Aorta (tissue), 5 donors: Measurements from ENCODE around the gene TMEM95. TPM values are rescaled to one million over a fixed set of nuclear protein-coding genes. Genes with fewer than 3 reads are reported as not detected.

Experiments
- ATAC-seq: fragments of 200-7000 bp; cut with Tn5 transposase; one replicate; pipeline ENCODE4 v1.9.1; 2022; ENCODE audit warnings: moderate library complexity; ENCODE audit not compliant: low FRiP score
- DNase-seq, 2 donors: peaks; one replicate each; pipeline ENCODE4 v3.0.0-alpha.2; 2020
- H3K27ac ChIP-seq, 2 donors: one replicate each; pipeline ENCODE4 v1.5.1; 2013; ENCODE audit warnings: low read length in 2 of 2, mild to moderate bottlenecking in 2 of 2, moderate library complexity in 2 of 2, control low read depth in 1 of 2, inconsistent platforms in 1 of 2, low read depth in 1 of 2
- H3K27me3 ChIP-seq, 2 donors: one replicate each; pipeline ENCODE4 v1.6.1; 2013; ENCODE audit warnings: control low read depth in 1 of 2, low read length in 1 of 2, mild to moderate bottlenecking in 1 of 2, moderate library complexity in 1 of 2; ENCODE audit not compliant: insufficient read depth in 2 of 2, control insufficient read depth in 1 of 2
- H3K36me3 ChIP-seq, 2 donors: one replicate each; pipeline ENCODE4 v1.6.1; 2013; ENCODE audit warnings: control low read depth in 1 of 2, low read length in 1 of 2, mild to moderate bottlenecking in 1 of 2; ENCODE audit not compliant: insufficient read depth in 2 of 2, control insufficient read depth in 1 of 2
- H3K4me1 ChIP-seq, 2 donors: one replicate each; pipeline ENCODE4 v1.6.1; 2013; ENCODE audit warnings: low read length in 2 of 2, control low read depth in 1 of 2, mild to moderate bottlenecking in 1 of 2, moderate library complexity in 1 of 2; ENCODE audit not compliant: insufficient read depth in 2 of 2, control insufficient read depth in 1 of 2
- H3K4me3 ChIP-seq, 2 donors: one replicate each; pipeline ENCODE4 v1.5.1; 2013; ENCODE audit warnings: low read length in 2 of 2, control low read depth in 1 of 2, mild to moderate bottlenecking in 1 of 2
- H3K9me3 ChIP-seq: one replicate; pipeline ENCODE4 v1.6.1; 2013; ENCODE audit warnings: mild to moderate bottlenecking, low read length; ENCODE audit not compliant: control insufficient read depth
- WGBS, 2 donors: extraction: QIAGEN DNeasy Blood & Tissue Kit; methylation state at CpG; one replicate each; pipeline ENCODE4 v1.1.7; 2013; 5-methylcytosine and 5-hydroxymethylcytosine counted together
- intact Hi-C, 2 donors: fragments of 100-400 bp; cut with DNase I; formaldehyde crosslinking; loops; one replicate each; pipeline versions ENCODE4 v1.14.2 to v1.15.0; 2022
- polyA plus RNA-seq, 2 donors: library from polyadenylated mRNA; stranded (reverse); fragments of 200-250 nt; gene quantifications; one replicate each; pipeline ENCODE4 v1.2.3, GENCODE V29; 2013
- total RNA-seq, 2 donors: library from RNA; stranded (reverse); fragmentation: NEBNext Ultra II Directional; extraction: Animal tissue kit (Norgen Biotek cat#: 25700); gene quantifications; one replicate each; pipeline ENCODE4 v1.2.1, GENCODE V29; 2021
- donor health status: healthy with polysubstance abuse.
- donor health status: Bipolar disorder and iron deficiency.
- donor health status: DM: no; HTN: no; CAD: no.
- donor health status: DM: no; HTN: no; CAD: no.
- donor health status: DM: yes; HTN: yes; CAD: no.

The TMEM95 gene
- total and polyA plus RNA-seq, 4 donors: not detected

- H3K36me3 ChIP-seq: peaks cover 0 to 8% of the 10 kb centered on the region in 2 donors
- H3K4me1 ChIP-seq: no peaks in the 10 kb centered on the region
- no peak overlapping the region for H3K4me3 ChIP-seq
- no peaks in the 10 kb centered on the region for H3K9me3 ChIP-seq
- H3K27me3 ChIP-seq: no peaks in the 10 kb centered on the region
- no peak for DNase-seq
- no peak for ATAC-seq
- H3K27ac ChIP-seq: no peak overlapping the region
- intact Hi-C loops: no loop called here
- WGBS, 2 donors: 87 to 89% methylated on average over 7 of the region's 7 CpGs
Observed at GRCh38 chr17:7313088-7313889, 41.7 kb upstream of the TMEM95 start.

- intact Hi-C loops: no loop called here
- Histone ChIP-seq H3K27ac (peak overlapping the region in 1 of 2 donors; percentile 79), H3K27me3 (no peaks in the 10 kb centered on the region), H3K4me3 (peak overlapping the region; percentile 70 to 76), H3K9me3 (no peaks in the 10 kb centered on the region), H3K36me3 (peaks cover 0 to 8% of the 10 kb centered on the region in 2 donors), H3K4me1 (no peaks in the 10 kb centered on the region)
- 47% methylated on average over 9 of the region's 9 CpGs for WGBS, 2 donors
- DNase-seq (no peak), ATAC-seq (no peak)
Observed at GRCh38 chr17:7313890-7314718, 40.9 kb upstream of the TMEM95 start.

GRCh38 chr17:7314719-7315569 lies 40.0 kb upstream of the TMEM95 start, which contains the start of gene GPS2:
GPS2 (minus strand) TSS chr17:7315360; CDS start chr17:7315052, 308 bp downstream.
- ATAC-seq (peak; percentile 90), DNase-seq (peak; percentile 95 to 98)
- Histone ChIP-seq H3K27ac (peak within 1 kb of the TSS; percentile 69 to 79), H3K27me3 (no peaks in the 10 kb centered on the region), H3K9me3 (no peaks in the 10 kb centered on the region), H3K4me1 (no peaks in the 10 kb centered on the region), H3K36me3 (peaks cover 0 to 6% of the 10 kb centered on the region in 2 donors), H3K4me3 (peak within 1 kb of the TSS; percentile 70 to 76)
- intact Hi-C loops: no loop called here
- WGBS, 2 donors: 0% methylated on average over 93 to 95 of the region's 95 CpGs

- whole genome bisulfite sequencing, 2 donors: 34 to 37% methylated on average over 29 to 30 of the region's 30 CpGs
- Histone ChIP-seq H3K4me1 (no peaks in the 10 kb centered on the region), H3K36me3 (peaks cover 0 to 4% of the 10 kb centered on the region in 2 donors), H3K27me3 (no peaks in the 10 kb centered on the region), H3K9me3 (no peaks in the 10 kb centered on the region), H3K4me3 (peak overlapping the region in 1 of 2 donors; percentile 70), H3K27ac (peak overlapping the region; percentile 42 to 69)
- intact Hi-C loops: no loop called here
- no peak for DNase-seq
- ATAC-seq: peak; percentile 8
Observed at GRCh38 chr17:7315570-7316235, 39.3 kb upstream of the TMEM95 start.

- Histone ChIP-seq H3K4me3 (no peak overlapping the region), H3K36me3 (peaks cover 0 to 4% of the 10 kb centered on the region in 2 donors), H3K27ac (no peak overlapping the region), H3K4me1 (no peaks in the 10 kb centered on the region), H3K27me3 (no peaks in the 10 kb centered on the region), H3K9me3 (no peaks in the 10 kb centered on the region)
- no peak for ATAC-seq
- DNase-seq: no peak
- intact Hi-C loops: no loop called here
- 84 to 85% methylated on average over 16 of the region's 16 CpGs for WGBS, 2 donors
Observed at GRCh38 chr17:7317161-7317803, 37.7 kb upstream of the TMEM95 start.

- 90 to 97% methylated on average over 13 of the region's 13 CpGs for WGBS, 2 donors
- intact Hi-C loops: no loop called here
- peaks cover 0 to 5% of the 10 kb centered on the region in 2 donors for H3K36me3 ChIP-seq
Observed at GRCh38 chr17:7318121-7318860, 36.7 kb upstream of the TMEM95 start.

GRCh38 chr17:7321466-7321865 lies 33.5 kb upstream of the TMEM95 start:
- peaks cover 0 to 5% of the 10 kb centered on the region in 2 donors for H3K36me3 ChIP-seq
- H3K4me1 ChIP-seq: no peaks in the 10 kb centered on the region
- DNase-seq (no peak), ATAC-seq (no peak)
- H3K27ac ChIP-seq: no peak overlapping the region
- 89 to 93% methylated on average over 14 to 15 of the region's 15 CpGs for WGBS, 2 donors
- H3K9me3 ChIP-seq: no peaks in the 10 kb centered on the region
- intact Hi-C loops: no loop called here
- no peaks in the 10 kb centered on the region for H3K27me3 ChIP-seq
- no peak overlapping the region for H3K4me3 ChIP-seq

More at GRCh38 chr17:7318121-7318860, 36.7 kb upstream of the TMEM95 start:
- Histone ChIP-seq H3K27me3 (no peaks in the 10 kb centered on the region), H3K9me3 (no peaks in the 10 kb centered on the region), H3K4me3 (no peak overlapping the region), H3K4me1 (no peaks in the 10 kb centered on the region), H3K27ac (no peak overlapping the region)
- no peak for DNase-seq
- ATAC-seq: no peak
